Measurements from ENCODE around the gene KCND1. TPM values are rescaled to one million over a fixed set of nuclear protein-coding genes. Genes with fewer than 3 reads are reported as not detected.

The KCND1 gene
- polyA plus RNA-seq, 1 experiment: 1.2 TPM

- Histone ChIP-seq H3K4me3 (ENCODE audit: low read depth, low read length) (peak within 1 kb of the TSS; percentile 80), H3K27ac (ENCODE audit: low read depth, low read length) (peak within 1 kb of the TSS; percentile 88), H3K27me3 (ENCODE audit: control insufficient read depth, insufficient read depth, low read length) (no peaks in the 10 kb centered on the region), H3K9me3 (ENCODE audit: control insufficient read depth, insufficient read depth, low read length) (no peaks in the 10 kb centered on the region)
- ChIA-PET CTCF (no interaction called here), POLR2A (interaction anchor here (0.5 to 1.4 kb wide), 12 partner anchors 13 to 254 kb away, joined by 3 to 17 read pairs (median 4); partner anchors contain the start of genes PRAF2 and TFE3)
- DNase-seq (ENCODE audit: low read depth, low spot score): peak; percentile 89
- TF ChIP-seq CTCF (IDR thresholded peaks at IDR 0.05; ENCODE audit: low read depth, low read length): no peak
Observed at GRCh38 chrX:49002091-49002935, 30.7 kb upstream of the KCND1 start, which contains the start of gene GRIPAP1. GRIPAP1 (minus strand) TSS chrX:49002264; CDS start chrX:49002229, 35 bp downstream.

- no peak for TF ChIP-seq CTCF (IDR thresholded peaks at IDR 0.05; ENCODE audit: low read depth, low read length)
- ChIA-PET POLR2A (interaction anchor here (0.7 to 1.4 kb wide), 5 partner anchors 14 to 41 kb away, joined by 3 to 6 read pairs (median 6); partner anchors contain the start of gene TFE3), CTCF (no interaction called here)
- Histone ChIP-seq H3K9me3 (ENCODE audit: control insufficient read depth, insufficient read depth, low read length) (no peaks in the 10 kb centered on the region), H3K4me3 (ENCODE audit: low read depth, low read length) (peak overlapping the region; percentile 80), H3K27me3 (ENCODE audit: control insufficient read depth, insufficient read depth, low read length) (no peaks in the 10 kb centered on the region), H3K27ac (ENCODE audit: low read depth, low read length) (peak overlapping the region; percentile 39)
- DNase-seq (ENCODE audit: low read depth, low spot score): no peak
Observed at GRCh38 chrX:49001521-49002090, 30.0 kb upstream of the KCND1 start.

GRCh38 chrX:49000636-49001035, 29.0 kb upstream of the KCND1 start:
- H3K9me3 ChIP-seq (ENCODE audit: control insufficient read depth, insufficient read depth, low read length): no peaks in the 10 kb centered on the region
- H3K27ac ChIP-seq (ENCODE audit: low read depth, low read length): no peak overlapping the region
- TF ChIP-seq CTCF (IDR thresholded peaks at IDR 0.05; ENCODE audit: low read depth, low read length): no peak
- no peak overlapping the region for H3K4me3 ChIP-seq (ENCODE audit: low read depth, low read length)
- H3K27me3 ChIP-seq (ENCODE audit: control insufficient read depth, insufficient read depth, low read length): no peaks in the 10 kb centered on the region
- ChIA-PET POLR2A (no interaction called here), CTCF (no interaction called here)
- DNase-seq (ENCODE audit: low read depth, low spot score): no peak

- no peaks in the 10 kb centered on the region for H3K27me3 ChIP-seq (ENCODE audit: control insufficient read depth, insufficient read depth, low read length)
- no peak overlapping the region for H3K4me3 ChIP-seq (ENCODE audit: low read depth, low read length)
- ChIA-PET CTCF (interaction anchor here (0.5 kb wide), 1 partner anchor 12 kb away, joined by 6 read pairs; no protein-coding TSS in a partner anchor), POLR2A (no interaction called here)
- no peaks in the 10 kb centered on the region for H3K9me3 ChIP-seq (ENCODE audit: control insufficient read depth, insufficient read depth, low read length)
- H3K27ac ChIP-seq (ENCODE audit: low read depth, low read length): no peak overlapping the region
- no peak for TF ChIP-seq CTCF (IDR thresholded peaks at IDR 0.05; ENCODE audit: low read depth, low read length)
- no peak for DNase-seq (ENCODE audit: low read depth, low spot score)
Observed at GRCh38 chrX:48999030-48999429, 27.4 kb upstream of the KCND1 start.

- POLR2A ChIA-PET: no interaction called here
- H3K4me3 ChIP-seq (ENCODE audit: low read depth, low read length): no peak overlapping the region
- H3K27me3 ChIP-seq (ENCODE audit: control insufficient read depth, insufficient read depth, low read length): no peaks in the 10 kb centered on the region
- TF ChIP-seq CTCF (IDR thresholded peaks at IDR 0.05; ENCODE audit: low read depth, low read length): no peak
- no peak for DNase-seq (ENCODE audit: low read depth, low spot score)
- CTCF ChIA-PET: no interaction called here
- no peaks in the 10 kb centered on the region for H3K9me3 ChIP-seq (ENCODE audit: control insufficient read depth, insufficient read depth, low read length)
- no peak overlapping the region for H3K27ac ChIP-seq (ENCODE audit: low read depth, low read length)
Observed at GRCh38 chrX:48998391-48998790, 26.7 kb upstream of the KCND1 start.
